Measurements from ENCODE around the gene MRNIP.
"Not testable (repeated sequence)": the region's sequence is repeated elsewhere in the genome, so short reads cannot be mapped to it uniquely, and the experiment has no call there.

MRNIP gene

DNA sequence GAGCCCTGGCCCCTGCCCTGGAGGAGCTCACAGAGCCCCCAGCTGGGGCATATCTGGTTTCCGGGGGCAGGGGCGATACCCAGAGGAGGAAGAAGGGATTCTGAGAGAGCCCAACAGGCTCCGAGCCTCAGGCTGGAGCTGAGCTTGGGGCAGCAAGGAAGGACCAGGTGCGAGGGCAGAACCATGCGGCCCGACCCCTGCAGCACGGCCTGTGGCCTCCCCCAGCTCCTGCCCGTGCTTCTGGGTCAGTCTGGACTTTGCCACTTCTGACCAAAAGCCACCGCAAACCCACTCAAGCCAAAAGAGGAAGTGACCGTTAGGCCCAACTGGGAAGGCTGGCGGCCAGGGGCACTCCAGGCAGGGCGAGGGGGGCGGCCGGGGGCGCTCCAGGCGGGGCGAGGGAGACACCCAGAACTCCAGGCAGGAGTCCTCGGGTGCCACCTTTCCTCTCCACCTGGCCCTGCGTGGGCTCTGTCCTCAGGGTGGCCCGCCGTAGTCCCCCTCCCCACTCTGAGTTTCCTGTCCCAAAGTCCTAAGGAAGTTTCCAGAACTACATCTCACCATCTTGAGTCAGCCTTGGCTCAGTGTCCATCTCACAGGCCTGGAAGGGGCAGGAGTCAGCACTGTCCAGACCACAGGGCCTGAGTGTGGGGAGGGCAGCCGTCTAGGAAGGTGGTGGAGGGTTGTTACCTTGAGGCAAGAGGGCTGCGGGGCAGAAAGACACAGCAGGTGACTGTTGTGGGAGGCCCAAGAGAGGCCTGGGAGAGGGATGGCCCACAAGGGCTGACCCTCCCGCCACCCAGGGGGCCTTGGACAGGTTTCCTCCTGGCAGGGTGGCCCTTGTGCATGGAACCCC lies 65.8 kb downstream of the MRNIP start:
- DNase-seq (ENCODE audit: low spot score), result no peak

DNA sequence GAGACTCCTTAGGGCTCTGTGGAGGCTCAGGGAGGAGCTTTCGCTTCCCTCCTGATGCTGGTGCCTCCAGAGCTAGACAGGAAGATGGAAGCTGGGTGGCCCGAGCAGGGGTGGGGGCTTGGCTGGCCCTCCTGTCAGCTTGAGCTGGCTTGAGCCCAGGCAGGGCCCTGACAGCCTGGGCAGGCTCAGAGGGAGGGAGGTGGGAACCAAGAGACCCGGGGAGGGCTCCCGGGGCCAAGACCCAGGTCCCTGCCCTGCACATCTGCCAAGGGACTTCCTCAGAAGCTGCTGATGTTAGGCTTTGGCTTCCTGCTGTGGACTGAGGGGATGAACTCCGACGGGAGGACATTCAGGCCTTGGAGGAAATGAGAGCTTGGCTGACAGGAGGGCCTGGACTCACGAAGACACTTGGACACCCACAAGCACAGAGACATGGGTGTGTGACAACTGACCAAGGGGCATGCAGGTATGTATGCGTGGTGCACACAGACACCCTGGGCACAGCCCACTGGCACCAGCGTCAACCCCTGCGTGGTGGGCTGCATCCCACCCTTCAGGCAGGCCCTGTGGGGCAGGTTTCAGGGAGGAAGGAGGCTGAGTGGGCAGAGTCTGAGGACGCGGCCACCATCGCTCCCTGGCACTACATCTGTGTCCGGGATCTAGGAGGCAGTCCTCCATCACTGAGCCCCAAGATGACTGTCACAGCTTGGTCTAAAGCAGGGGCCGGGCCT lies 66.6 kb downstream of the MRNIP start:
- DNase-seq (ENCODE audit: low spot score), result no peak

DNA sequence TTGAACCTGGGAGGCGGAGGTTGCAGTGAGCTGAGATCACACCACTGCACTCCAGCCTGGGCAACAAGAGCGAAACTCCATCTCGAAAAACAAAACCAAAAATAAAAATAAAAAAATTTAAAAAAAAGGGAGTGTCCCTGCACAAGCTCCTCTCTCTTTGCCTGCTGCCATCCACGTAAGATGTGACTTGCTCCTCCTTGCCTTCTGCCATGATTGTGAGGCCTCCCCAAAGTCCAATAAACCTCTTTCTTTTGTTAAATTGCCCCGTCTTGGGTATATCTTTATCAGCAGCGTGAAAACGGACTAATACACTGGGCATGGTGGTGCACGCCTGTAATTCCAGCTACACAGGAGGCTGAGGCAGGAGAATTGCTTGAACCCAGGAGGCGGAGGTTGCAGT lies 69.3 kb downstream of the MRNIP start:
- DNase-seq (ENCODE audit: low spot score), result not testable (repeated sequence)

DNA sequence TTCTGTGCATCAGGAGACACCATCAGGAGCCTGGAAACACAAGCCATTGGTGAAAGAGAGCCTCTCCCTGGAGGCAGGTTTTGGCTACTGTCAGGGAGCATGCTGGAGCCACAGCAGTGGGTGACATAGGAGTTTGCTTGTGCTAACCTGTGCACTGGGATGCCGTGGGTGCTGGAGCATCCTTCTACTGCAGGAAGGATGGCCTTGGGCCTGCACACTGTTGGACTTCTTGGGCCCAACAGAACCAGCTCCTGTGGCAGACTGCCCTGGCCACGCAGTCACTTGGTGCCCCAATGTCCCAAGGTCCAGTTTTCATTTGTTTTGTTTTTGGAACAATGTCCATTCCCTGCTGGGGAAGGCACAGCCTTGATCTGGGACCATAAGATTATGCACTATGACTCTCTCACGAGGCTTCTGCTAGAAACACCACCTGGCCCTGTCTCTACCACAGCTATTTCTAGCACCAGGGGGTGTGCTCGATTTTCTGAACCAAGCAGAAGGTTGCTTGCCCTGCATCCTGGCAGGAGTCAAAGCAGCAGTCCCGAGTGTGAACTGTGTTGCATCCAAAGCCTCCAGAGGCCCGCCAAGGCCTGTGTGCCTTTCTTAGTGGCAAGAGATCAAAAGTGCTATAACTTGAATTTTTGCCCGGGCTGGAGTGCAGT lies 70.3 kb downstream of the MRNIP start:
- no peak for DNase-seq (ENCODE audit: low spot score)

Data from HuH-7.5 (cell line).